GM12878 (cell line): ENCODE results near the gene PPP1R14B. TPM values are rescaled to one million over a fixed set of nuclear protein-coding genes. Genes with fewer than 3 reads are reported as not detected.
A peak's percentile ranks its signal among the peaks of the same experiment; 100 is the strongest.

Experiments used
- BACH1 ChIP-seq: fragments of 450-650 bp; IDR thresholded peaks from 2 replicates; pipeline ENCODE4 v1.6.1; 2017; ENCODE audit warnings: mild to moderate bottlenecking, borderline replicate concordance
- BRCA1 ChIP-seq: IDR thresholded peaks from 2 replicates; pipeline ENCODE4 v1.6.1; 2011; ENCODE audit warnings: low read depth, low read length, improper control_type of control experiment
- CEBPB ChIP-seq, 2 experiments: fragments of 150-350 bp in 1 of 2; IDR thresholded peaks; 2 replicates each; pipeline ENCODE4 v1.6.1; 2012 to 2014; ENCODE audit warnings: low read depth in 2 of 2, low read length in 2 of 2, borderline replicate concordance in 1 of 2, inconsistent platforms in 1 of 2
- E2F4 ChIP-seq: IDR thresholded peaks from 2 replicates; pipeline ENCODE4 v1.6.1; 2012; ENCODE audit warnings: low read depth, low read length, improper control_type of control experiment
- IRF3 ChIP-seq: fragments of 450-650 bp; IDR thresholded peaks from 2 replicates; pipeline ENCODE4 v1.6.1; 2014; ENCODE audit warnings: mild to moderate bottlenecking
- MEF2A ChIP-seq: IDR thresholded peaks from 2 replicates; pipeline ENCODE4 v1.6.1; 2011; ENCODE audit warnings: low read depth, mild to moderate bottlenecking, low read length, moderate library complexity; ENCODE audit not compliant: insufficient read depth
- MEF2B ChIP-seq: fragments of 450-650 bp; IDR thresholded peaks from 2 replicates; pipeline ENCODE4 v1.6.1; 2018; ENCODE audit warnings: mild to moderate bottlenecking, moderate library complexity; ENCODE audit not compliant: partially characterized antibody, poor library complexity, severe bottlenecking
- NR2C2 ChIP-seq: IDR thresholded peaks from 2 replicates; pipeline ENCODE4 v1.6.1; 2011; ENCODE audit warnings: borderline replicate concordance, low read depth; ENCODE audit not compliant: control insufficient read depth, insufficient read length
- REST ChIP-seq: IDR thresholded peaks from 2 replicates; pipeline ENCODE4 v1.6.1; 2012; ENCODE audit warnings: mild to moderate bottlenecking, low read depth, low read length
- SIN3A ChIP-seq: IDR thresholded peaks from 2 replicates; pipeline ENCODE4 v1.6.1; 2012; ENCODE audit warnings: low read depth, low read length, improper control_type of control experiment
- SMARCA5 ChIP-seq: fragments of 450-650 bp; IDR thresholded peaks from 2 replicates; pipeline ENCODE4 v1.6.1; 2017; ENCODE audit warnings: mild to moderate bottlenecking
- SMC3 ChIP-seq: IDR thresholded peaks from 2 replicates; pipeline ENCODE4 v1.6.1; 2011; ENCODE audit warnings: low read length, improper control_type of control experiment, borderline replicate concordance
- SUZ12 ChIP-seq: fragments of 200-600 bp; sonication (generic); IDR thresholded peaks from one replicate; pipeline ENCODE4 v1.6.1; 2018; ENCODE audit warnings: antibody characterized with exemption, mild to moderate bottlenecking; ENCODE audit not compliant: unreplicated experiment
- TAF1 ChIP-seq: IDR thresholded peaks from 2 replicates; pipeline ENCODE4 v1.6.1; 2011; ENCODE audit warnings: mild to moderate bottlenecking, low read depth, low read length, borderline replicate concordance
- ZNF217 ChIP-seq: fragments of 450-650 bp; IDR thresholded peaks from 2 replicates; pipeline ENCODE4 v1.6.1; 2017; ENCODE audit warnings: antibody characterized with exemption, mild to moderate bottlenecking
- ZNF592 ChIP-seq: fragments of 450-650 bp; IDR thresholded peaks from 2 replicates; pipeline ENCODE4 v1.6.1; 2017; ENCODE audit warnings: mild to moderate bottlenecking, moderate library complexity
- polyA plus RNA-seq, 11 experiments: library from polyadenylated mRNA; depleted of rRNA in 4 of 11; unstranded in 6 of 11; stranded (reverse) in 5 of 11; fragments of >200 nt; fragmentation: Nextera tagmentation in 4 of 11; fragmentation: Illumina TruSeq in 1 of 11; extraction: Ambion mirVana in 4 of 11; extraction: Trizol in 1 of 11; gene quantifications; 1 replicate in 1 of 11; 2 replicates in 10 of 11; pipeline versions ENCODE4 v1.2.1 to v1.2.3, GENCODE V29; 2011 to 2016; ENCODE audit warnings: inconsistent platforms in 2 of 11, missing spikeins in 2 of 11, low read depth in 1 of 11
- total RNA-seq, 4 experiments: library from RNA; depleted of rRNA in 3 of 4; stranded (reverse); fragments of >200 nt in 3 of 4; fragmentation: Illumina TruSeq in 1 of 4; extraction: Trizol in 1 of 4; gene quantifications; 2 replicates each; pipeline versions ENCODE4 v1.2.1 to v1.2.3, GENCODE V29; 2013 to 2021

PPP1R14B gene
- total and polyA plus RNA-seq, 10 of the 15 experiments (the other 5 are each of a cell fraction or from before 2014, with no cell fraction given) = 8.4 to 283 (median 124) TPM

- TF ChIP-seq MEF2A (0 out of 2 replicates have a peak, but pooled peaks have one; percentile 4), SIN3A (0 out of 2 replicates have a peak, but pooled peaks have one; percentile 38), SMARCA5 (no peak), BRCA1 (no peak), SUZ12 (no peak), CEBPB (IDR thresholded peaks at IDR 0.05; ENCODE audit: borderline replicate concordance in 1 of 2, low read depth in 2 of 2, low read length in 2 of 2) (no peak), IRF3 (no peak), E2F4 (no peak), ZNF217 (no peak), BACH1 (peak; percentile 42; the same call in 1 of the 2 replicates), ZNF592 (no peak), REST (no peak), MEF2B (peak; percentile 59), SMC3 (no peak), TAF1 (peak; percentile 90; the same call in 1 of the 2 replicates), NR2C2 (no peak)
These were observed 39.3 kb downstream of the PPP1R14B start (continued) for GRCh38 chr11:64207256-64208085.
